ENCODE measurements around the gene INPP5D.
"Not testable (repeated sequence)": the region's sequence is repeated elsewhere in the genome, so short reads cannot be mapped to it uniquely, and the experiment has no call there.

INPP5D gene

DNA sequence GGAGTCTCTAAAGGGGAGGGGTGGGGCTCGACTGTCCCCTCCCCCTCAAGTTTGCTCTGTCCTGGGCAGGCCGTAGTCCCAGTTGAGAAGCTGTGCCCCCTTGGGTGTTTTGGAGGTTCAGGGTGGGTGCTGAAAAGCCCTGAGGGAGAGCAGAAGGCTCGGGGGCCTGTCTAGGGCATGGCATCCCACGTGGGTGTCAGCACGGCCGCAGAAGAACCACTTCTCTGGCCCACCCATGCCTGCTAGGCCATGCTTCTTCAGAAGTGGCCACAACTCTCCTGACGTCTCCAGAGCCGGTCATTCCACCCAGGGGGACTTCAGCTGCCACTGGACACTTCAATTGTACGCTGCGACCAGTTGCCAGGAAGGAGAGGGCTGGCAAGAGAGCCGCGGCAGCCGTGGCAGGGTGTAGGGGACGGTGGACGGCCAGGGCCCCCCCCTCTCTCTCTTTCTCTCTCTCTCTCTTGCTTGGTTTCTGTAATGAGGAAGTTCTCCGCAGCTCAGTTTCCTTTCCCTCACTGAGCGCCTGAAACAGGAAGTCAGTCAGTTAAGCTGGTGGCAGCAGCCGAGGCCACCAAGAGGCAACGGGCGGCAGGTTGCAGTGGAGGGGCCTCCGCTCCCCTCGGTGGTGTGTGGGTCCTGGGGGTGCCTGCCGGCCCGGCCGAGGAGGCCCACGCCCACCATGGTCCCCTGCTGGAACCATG is at the start of gene INPP5D:
TSS of gene INPP5D (plus strand) at position 546 of the 704 bp plus-strand sequence. CDS start at position 683, 137 bp downstream.
- FAIRE-seq, result no peak

- FAIRE-seq, result no peak
Measured at GRCh38 chr2:233010569-233011267, 49.4 kb upstream of the INPP5D start.

DNA sequence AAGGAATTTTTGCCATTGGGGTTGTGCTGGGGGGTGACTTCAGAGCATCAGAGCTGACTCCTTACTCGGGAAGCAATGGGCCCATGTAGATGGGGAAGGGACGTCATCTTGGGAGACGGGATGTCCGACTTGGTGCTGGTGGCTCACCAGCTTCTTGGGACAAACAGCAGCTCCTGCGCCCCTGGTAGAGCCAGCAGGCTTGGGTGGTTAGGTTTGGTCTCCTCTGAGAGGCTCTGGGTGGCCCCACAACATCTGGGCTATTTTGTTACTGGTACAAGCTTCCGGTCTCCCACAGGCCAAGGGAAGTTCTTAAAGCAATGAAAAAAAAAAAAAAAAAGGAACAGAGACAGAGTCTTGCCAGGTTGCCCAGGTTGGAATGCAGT is 48.9 kb upstream of the INPP5D start:
- no peak for FAIRE-seq

GRCh38 chr2:233011702-233012131 is 48.4 kb upstream of the INPP5D start:
- no peak for FAIRE-seq

- FAIRE-seq, result no peak
Measured at GRCh38 chr2:233012301-233012971, 47.7 kb upstream of the INPP5D start.

DNA sequence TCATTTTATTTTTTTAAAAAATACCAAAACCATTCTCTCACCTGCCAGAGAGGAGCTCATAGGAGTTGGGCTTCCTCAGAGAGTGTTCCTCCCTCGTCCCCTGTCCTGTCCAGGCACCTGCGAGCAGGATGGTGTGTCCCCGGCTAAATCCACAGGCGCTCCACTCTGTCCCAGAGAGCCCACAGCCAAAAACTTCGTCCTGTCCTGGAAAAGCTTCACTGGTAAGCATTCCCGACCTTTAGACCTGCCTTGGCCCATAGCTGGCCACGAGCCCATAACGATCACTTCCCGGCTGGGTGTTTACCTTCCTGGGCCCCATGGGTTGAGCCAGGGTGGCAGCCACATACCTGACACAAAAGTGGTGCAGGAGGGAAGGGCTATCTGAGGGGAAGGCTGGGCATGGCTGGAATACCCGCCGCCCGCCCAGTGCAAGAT is 47.1 kb upstream of the INPP5D start, which contains the start of gene NGEF:
TSS of gene NGEF (minus strand) at position 230 of the 435 bp plus-strand sequence. CDS start 38,366 bp downstream, outside the sequence.
- no peak for FAIRE-seq

- FAIRE-seq, result no peak
Measured at GRCh38 chr2:233013650-233014049, 46.5 kb upstream of the INPP5D start.

DNA sequence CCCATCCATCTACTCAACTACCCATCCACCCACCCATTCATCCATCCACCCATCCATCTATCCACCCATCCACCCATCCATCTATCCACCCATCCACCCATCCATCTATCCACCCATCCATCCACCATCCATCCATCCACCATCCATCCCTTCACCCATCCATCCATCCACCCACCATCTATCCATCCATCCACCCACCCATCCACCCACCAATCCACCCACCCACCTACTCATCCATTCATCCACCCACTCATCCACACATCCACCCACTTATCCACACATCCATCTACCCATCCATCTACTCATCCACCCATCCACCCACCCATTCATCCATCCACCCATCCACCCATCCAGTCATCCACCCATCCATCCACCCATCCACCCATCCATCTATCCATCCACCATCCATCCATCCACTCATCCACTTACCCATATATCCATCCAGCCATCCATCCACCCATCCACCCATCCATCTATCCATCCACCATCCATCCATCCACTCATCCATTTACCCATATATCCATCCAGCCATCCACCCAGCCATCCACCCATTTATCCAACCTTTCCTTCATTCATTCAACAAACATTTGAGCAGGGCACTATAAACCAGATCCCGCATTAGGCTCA is 45.0 kb upstream of the INPP5D start:
- FAIRE-seq, result no peak

DNA sequence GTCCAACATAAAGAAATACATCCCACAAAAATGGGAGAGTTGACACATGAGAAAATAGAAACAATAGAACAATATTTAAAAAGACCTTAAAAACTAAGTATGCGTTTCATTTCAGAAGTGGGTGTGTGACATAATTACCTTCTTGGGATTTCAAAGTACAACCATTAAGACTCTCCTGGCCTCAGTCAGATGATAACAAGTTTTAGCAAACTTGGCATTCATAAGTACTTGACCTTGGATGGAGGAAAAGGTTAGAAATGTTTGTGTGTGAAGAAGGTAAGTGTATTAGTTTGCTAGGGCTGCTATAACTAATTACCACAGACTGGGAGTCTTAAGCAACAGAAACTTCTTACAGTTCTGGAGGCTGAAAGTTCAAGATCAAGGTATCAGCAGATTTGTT is 42.2 kb upstream of the INPP5D start:
- FAIRE-seq, result no peak

GRCh38 chr2:233019610-233020009 is 40.5 kb upstream of the INPP5D start:
- FAIRE-seq, result not testable (repeated sequence)

DNA sequence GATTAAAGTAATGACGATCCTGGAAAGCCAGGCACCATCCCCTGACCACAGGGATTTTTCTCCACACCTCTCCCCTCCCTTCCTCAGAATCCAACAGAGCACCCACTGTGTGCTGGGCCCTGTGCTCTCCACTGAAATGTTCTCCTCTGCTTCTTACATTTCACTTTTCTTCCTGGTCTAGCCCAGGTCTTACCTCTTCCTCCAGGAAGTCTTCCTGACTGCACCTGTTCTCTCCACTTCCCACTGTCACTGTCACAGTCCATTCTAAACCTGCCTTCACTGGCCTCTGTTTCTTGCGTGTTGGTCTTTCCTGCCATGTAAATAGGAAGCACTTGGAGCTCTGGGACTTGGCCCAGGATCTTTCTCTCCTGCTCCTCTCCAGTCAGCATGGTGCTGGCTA is 39.7 kb upstream of the INPP5D start:
- FAIRE-seq, result no peak

GRCh38 chr2:233021771-233022170 is 38.4 kb upstream of the INPP5D start:
- no peak for FAIRE-seq

DNA sequence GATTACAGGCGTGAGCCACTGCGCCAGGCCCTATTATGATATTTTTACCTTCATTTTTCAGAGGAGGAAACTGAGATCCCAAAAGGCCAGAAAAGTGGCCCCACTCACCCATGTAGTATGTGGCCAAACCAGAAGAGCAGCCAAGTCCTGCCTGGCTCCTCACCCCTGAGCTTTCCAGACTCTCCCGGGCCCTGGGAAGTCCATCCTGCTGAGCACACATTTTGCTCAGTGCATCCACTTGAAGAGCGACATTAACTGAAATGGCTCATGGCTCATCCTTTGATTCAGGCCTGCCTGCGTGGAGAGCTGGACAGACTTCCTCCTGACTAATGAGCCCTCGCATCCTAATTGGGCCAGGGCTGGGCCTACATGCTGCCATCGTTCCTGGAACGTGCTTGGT is 37.6 kb upstream of the INPP5D start:
- FAIRE-seq, result no peak

DNA sequence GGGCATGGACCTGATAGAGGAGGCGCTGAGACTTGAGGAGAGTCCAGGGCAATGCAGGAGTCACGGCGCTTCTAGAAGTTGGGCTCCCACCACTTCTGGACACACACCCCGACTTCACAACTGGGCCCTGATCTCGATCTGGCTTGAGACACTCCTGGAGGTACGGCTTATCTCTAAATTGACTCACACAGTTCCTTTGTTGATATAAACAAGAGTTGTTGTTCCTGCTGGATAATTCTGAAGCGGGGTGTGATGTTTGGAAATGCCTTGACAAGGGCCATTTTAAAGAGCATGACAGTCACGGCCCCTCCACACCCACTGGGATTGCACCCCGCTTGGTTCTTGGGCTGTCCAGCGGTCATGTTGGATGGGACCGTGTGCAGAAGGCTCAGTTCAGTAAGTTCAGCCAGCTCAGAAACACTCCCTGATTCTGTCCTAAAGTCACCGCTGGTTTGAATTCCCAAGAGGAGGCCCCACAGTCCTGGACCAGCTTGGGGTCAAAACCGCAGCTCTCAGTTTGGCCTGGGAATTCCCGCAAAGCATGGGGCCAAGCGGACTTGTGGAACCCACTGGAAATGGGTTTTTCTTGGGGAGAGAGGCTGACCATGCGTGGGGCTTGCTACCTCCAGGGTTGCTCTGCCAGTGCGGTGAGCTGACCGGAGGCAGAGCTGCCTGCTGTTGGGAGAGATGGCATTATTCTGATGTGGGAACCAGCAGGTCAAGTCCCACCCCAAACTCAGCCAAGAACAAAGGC is 37.0 kb upstream of the INPP5D start:
- no peak for FAIRE-seq

- FAIRE-seq, result no peak
Measured at GRCh38 chr2:233023761-233024410, 36.3 kb upstream of the INPP5D start.

DNA sequence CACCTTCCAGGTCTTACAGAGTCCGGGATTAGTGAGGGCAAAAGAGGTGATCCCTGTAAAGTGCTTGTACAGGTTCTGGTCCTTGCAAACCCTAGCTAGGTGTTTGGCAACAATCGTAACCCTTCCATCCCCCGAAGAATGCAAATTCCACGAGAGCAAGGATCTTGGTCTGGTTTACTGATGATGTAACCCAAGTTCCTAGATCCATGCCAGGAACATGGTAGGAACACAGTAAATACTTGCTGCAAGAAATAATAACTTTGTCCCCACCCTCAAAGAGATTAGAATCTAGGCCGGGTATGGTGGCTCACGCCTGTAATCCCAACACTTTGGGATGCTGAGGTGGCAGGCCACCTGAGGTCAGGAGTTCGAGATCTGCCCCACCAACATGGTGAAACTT is 34.4 kb upstream of the INPP5D start:
- no peak for FAIRE-seq

DNA sequence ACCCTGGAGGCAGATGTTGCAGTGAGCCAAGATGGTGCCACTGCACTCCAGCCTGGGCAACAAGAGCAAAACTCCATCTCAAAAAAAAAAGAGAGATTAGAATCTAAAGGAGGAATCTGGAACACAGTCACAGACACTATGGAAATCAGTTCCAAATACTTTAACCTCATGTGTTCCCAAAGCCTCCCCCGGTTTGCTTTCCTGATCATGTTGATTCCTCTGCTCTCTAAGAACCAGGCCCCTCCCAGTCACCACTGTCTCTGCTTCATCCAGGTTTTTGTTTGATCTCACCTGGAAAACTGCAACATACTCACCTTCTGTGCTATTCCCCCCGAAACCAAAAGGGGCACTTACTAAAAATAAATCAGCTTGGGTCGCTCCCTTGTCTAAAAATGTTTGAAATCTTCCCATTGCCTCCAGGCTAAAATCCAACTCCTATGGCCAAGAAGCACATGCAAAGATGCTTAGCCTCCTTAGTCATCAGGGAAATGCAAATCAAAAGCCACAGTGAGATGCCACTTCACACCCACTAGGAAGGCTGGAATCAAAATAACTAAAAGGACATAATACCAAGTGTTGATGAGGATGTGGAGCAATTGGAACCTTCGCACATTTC is 33.8 kb upstream of the INPP5D start:
- FAIRE-seq, result no peak

- FAIRE-seq, result no peak
Measured at GRCh38 chr2:233029321-233029720, 30.8 kb upstream of the INPP5D start.

DNA sequence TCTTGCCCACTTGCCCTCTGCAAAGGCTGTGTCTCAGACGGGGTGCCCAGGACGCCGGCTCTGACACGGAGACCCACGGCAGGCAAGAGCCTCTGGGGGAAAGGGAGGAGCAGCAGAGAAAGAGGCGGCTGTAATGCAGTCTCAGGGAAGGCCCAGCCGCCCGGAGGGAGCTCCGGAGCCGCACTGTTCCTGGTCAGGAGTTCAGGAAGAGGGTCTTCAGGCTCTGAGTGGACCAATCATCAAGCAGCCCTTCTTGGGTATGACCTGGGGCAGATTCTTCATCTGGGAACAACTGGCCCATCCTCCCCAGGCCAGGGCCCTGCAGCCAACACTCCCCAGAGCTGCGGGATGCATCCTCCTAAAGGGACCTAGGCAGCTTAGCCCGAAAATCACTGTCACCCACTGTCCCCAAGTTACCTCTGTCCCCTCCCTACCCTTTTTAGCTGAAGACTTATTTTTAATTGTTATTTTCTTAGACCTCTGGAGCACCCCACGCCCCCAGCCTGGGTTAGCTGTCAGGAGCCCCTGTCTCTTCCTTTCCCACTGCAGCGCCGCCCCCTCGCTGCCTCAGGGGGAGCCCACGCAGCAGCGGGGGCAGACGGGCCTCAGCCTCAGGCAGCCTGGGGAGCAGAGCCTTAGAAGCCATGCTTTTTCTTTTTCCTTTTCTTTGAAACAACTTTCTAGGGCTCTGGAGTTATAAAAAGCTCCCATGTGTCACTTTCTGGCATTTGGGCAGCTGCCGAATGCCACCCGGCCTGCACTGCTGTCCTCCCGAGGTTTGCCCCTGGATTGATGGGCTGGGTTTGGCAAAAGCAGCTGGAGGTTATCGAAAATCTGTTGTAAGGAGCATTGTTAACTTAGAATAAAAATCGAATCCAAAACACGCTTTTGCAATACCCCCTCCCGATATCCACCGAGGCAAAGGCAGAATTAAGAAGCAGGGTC is 28.3 kb upstream of the INPP5D start:
- no peak for FAIRE-seq

Data from islet of Langerhans (tissue), 1 donor.